H54 (cell line): Measurements from ENCODE around the gene DTX3.

Source experiments
- DNase-seq: peaks from one replicate; pipeline ENCODE4 v3.0.0; 2011; ENCODE audit warnings: low spot score, mixed read lengths; ENCODE audit not compliant: insufficient read length
- FAIRE-seq: peaks from 3 replicates; lab custom pipeline; 2011; peaks lifted over from hg19 to GRCh38; lab: Jason Lieb, UNC
- POLR2A ChIP-seq: IDR thresholded peaks from 2 replicates; pipeline ENCODE4 v1.6.1; 2011; ENCODE audit warnings: low read depth, mild to moderate bottlenecking, low read length

The DTX3 gene

DNA sequence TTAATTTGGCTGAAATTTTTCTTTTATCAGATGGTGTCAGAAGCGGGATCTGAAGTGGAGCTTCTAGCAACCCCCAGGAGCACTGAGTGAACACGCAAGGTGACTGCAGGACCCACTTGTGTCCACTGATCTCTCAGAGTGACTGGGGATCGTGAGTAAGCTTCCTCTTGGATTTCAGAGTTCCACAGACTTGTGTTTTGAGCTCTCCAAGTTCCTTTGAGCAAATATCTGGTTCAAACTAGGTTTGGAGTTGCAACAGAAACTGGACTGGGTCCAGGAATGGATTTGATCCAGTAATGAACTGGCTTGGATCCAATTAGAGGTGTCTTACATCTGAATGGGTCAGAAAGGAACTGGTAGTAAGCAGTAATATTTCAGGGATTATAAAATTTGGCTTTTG is 53.1 kb downstream of the DTX3 start:
- no peak for TF ChIP-seq POLR2A
- DNase-seq (no peak), FAIRE-seq (no peak)

DNA sequence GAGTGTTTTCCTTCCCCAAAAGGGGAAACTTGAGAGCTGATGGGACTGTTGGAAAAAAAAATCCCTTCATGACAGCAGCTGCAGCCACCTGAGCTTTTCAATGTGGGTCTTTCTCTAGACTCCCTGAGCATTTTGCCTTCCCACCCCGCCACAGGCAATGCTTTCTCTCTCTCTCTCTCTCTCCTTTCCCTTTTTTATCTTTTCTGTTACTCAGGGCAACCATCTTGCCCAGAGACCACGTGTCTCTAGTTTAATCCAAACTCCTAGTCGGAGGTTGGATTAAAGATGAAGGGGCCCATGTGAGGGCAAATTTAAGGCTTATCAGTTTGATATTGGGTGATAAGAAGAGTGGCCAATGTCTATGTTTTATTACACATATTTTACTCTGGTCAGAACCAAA is 54.3 kb downstream of the DTX3 start:
- DNase-seq (no peak), FAIRE-seq (no peak)
- TF ChIP-seq POLR2A = no peak
